ENCODE data around the gene BTBD6. TPM values are rescaled to one million over a fixed set of nuclear protein-coding genes. Genes with fewer than 3 reads are reported as not detected.

Gene BTBD6
- total and polyA plus RNA-seq, 2 of the 8 experiments (the other 6 are each of a cell fraction or from before 2014, with no cell fraction given), result 10.1 to 10.2 TPM

DNA sequence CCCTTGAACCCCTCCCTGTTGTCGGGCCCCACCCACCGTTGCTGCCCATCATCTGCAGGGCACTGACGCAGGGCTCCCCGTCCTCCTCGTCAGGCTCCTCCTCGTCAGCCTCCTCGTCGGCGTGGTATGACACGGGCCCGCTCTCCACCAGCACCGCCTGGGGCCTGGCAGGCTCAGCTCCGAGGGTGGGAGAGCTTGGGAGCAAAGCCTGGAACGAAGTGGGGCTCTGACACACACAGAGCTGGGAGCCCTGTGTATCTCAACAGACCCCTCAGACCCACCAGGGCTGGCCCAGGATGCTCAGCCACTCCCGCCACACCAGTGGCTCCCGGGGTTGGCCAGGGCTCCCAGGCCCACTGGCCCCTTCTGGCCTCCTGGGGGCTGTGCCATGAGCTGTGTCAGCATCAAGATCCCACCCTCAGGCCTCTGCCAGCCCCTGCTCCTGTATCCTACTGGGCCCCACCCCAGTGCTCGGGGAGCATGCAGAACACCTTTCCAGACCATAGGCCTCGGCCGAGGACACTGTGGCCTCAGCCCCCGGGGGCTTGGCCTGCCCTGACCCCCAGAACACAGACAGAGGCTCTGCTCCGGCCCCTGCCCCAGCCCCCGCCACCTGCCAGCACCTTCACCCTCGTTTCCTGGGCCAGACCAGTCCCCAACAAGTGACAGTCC, 37.1 kb upstream of the BTBD6 start (continued):
- TF ChIP-seq RNF2 (IDR thresholded peaks at IDR 0.05; ENCODE audit: borderline replicate concordance, low read depth, low read length, missing control alignments, poor library complexity, severe bottlenecking) (no peak), SUZ12 (IDR thresholded peaks at IDR 0.05; ENCODE audit: low read length) (no peak), CHD1 (IDR thresholded peaks at IDR 0.05; ENCODE audit: low read depth, low read length) (no peak), JUN (IDR thresholded peaks at IDR 0.05; ENCODE audit: low read depth, low read length) (no peak), RFX5 (IDR thresholded peaks at IDR 0.05; ENCODE audit: borderline replicate concordance, low read depth, low read length) (no peak)

Measured in H1 (cell line).